NB4 (cell line): ENCODE results near the gene SLC26A8.

Source experiments
- DNase-seq: peaks from one replicate; pipeline ENCODE4 v3.0.0; 2010; ENCODE audit warnings: low read depth
- H3K4me3 ChIP-seq: one replicate; pipeline ENCODE4 v1.5.1; 2011; ENCODE audit warnings: mild to moderate bottlenecking, low read depth, low read length, moderate library complexity
- MYC ChIP-seq: IDR thresholded peaks from 2 replicates; pipeline ENCODE4 v1.6.1; 2011; ENCODE audit warnings: low read depth, low read length
- POLR2A ChIP-seq: IDR thresholded peaks from 2 replicates; pipeline ENCODE4 v1.6.1; 2011; ENCODE audit warnings: mild to moderate bottlenecking; ENCODE audit not compliant: insufficient read length; ENCODE audit errors: extremely low read depth
- TF ChIP-seq, protein P1 (sequence below): IDR thresholded peaks from 2 replicates; pipeline ENCODE4 v1.6.1; 2011; ENCODE audit warnings: low read depth, low read length
- TF ChIP-seq, protein P2 (sequence below): IDR thresholded peaks from one replicate; pipeline ENCODE4 v1.5.1; 2012; ENCODE audit warnings: low read depth, low read length

The SLC26A8 gene

DNA sequence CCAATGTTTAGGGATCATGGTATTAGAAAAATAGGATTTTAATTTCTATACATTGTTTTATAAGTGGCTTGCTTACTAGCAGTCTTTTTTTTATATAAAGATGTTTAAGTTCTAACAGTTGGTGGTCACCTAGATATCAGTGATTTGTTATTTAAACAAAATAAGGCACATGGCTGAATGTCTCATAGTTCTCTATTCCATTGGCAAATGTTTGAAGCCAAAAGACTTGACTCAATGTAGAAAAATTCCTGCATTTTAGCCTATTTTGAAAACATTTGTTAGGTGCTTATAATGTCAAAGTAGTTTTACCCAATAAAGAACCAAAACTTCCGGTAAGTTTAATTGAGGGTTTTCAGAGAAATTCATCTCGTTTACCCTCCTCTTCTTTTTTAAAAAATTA lies 30.0 kb upstream of the SLC26A8 start:
- no peak overlapping the region for H3K4me3 ChIP-seq
- DNase-seq, result no peak
- no peak for TF ChIP-seq POLR2A
- no peak for TF ChIP-seq MYC
- TF ChIP-seq, protein P1, sequence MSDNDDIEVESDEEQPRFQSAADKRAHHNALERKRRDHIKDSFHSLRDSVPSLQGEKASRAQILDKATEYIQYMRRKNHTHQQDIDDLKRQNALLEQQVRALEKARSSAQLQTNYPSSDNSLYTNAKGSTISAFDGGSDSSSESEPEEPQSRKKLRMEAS, result no peak
- TF ChIP-seq, protein P2, sequence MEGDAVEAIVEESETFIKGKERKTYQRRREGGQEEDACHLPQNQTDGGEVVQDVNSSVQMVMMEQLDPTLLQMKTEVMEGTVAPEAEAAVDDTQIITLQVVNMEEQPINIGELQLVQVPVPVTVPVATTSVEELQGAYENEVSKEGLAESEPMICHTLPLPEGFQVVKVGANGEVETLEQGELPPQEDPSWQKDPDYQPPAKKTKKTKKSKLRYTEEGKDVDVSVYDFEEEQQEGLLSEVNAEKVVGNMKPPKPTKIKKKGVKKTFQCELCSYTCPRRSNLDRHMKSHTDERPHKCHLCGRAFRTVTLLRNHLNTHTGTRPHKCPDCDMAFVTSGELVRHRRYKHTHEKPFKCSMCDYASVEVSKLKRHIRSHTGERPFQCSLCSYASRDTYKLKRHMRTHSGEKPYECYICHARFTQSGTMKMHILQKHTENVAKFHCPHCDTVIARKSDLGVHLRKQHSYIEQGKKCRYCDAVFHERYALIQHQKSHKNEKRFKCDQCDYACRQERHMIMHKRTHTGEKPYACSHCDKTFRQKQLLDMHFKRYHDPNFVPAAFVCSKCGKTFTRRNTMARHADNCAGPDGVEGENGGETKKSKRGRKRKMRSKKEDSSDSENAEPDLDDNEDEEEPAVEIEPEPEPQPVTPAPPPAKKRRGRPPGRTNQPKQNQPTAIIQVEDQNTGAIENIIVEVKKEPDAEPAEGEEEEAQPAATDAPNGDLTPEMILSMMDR, result no peak

DNA sequence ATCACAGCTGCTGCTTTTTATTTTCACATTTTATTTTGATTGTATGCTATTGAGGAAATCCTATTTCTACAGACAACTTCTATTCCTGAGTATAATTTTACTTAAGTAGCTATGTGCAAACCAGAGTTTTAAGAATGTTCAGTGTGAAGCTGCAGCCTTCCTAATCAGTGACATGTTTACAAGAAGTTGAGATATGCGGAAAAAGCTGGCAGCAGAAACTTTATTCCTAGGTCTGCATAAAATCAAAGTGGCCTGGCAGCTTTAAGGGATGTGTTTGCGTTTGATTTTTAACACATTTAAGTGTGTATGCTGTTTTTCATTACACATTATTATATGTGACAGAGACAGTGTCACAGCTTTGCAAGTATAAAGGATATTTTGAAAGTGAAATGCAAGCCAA lies 29.4 kb upstream of the SLC26A8 start:
- TF ChIP-seq, protein P2, result no peak
- no peak for TF ChIP-seq POLR2A
- no peak for TF ChIP-seq MYC
- TF ChIP-seq, protein P1, result no peak
- DNase-seq, result no peak

GRCh38 chr6:36052097-36052496 lies 27.7 kb upstream of the SLC26A8 start:
- no peak overlapping the region for H3K4me3 ChIP-seq
- TF ChIP-seq, protein P1, result no peak
- TF ChIP-seq, protein P2, result no peak
- no peak for TF ChIP-seq POLR2A
- TF ChIP-seq MYC, result no peak
- DNase-seq, result no peak

More for the DNA sequence above, 29.4 kb upstream of the SLC26A8 start:
- H3K4me3 ChIP-seq, result no peak overlapping the region

GRCh38 chr6:36050947-36051710 lies 26.7 kb upstream of the SLC26A8 start:
- TF ChIP-seq MYC (no peak), POLR2A (no peak)
- TF ChIP-seq, protein P2, result no peak
- TF ChIP-seq, protein P1, result no peak
- H3K4me3 ChIP-seq, result no peak overlapping the region
- no peak for DNase-seq

DNA sequence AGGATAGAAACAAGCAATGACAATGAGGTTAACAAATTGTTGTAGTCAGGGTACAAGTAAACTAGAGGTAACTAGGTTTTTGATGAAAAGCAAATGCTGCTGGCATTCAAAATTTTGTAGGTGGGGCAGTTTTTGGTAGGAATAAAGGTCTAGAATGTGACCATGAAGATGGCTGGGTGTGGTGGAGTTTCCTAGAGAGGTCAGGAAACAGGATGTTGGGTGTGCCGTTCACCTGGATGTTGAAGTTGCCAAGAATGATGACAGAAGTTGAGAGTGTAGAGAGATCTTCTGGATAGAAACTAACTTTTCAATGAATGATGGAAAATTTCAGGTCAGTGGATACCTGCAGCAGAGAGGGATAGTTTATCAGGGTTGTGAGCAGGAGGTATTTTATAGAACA lies 25.9 kb upstream of the SLC26A8 start:
- no peak overlapping the region for H3K4me3 ChIP-seq
- TF ChIP-seq MYC (no peak), POLR2A (no peak)
- TF ChIP-seq, protein P2, result no peak
- TF ChIP-seq, protein P1, result no peak
- DNase-seq, result no peak

- H3K4me3 ChIP-seq, result no peak overlapping the region
- TF ChIP-seq, protein P1, result no peak
- TF ChIP-seq POLR2A, result no peak
- TF ChIP-seq, protein P2, result no peak
- TF ChIP-seq MYC, result no peak
- DNase-seq, result no peak
Observed at GRCh38 chr6:36049582-36049981, 25.1 kb upstream of the SLC26A8 start.
